ENCODE measurements around the gene APLN. TPM values are rescaled to one million over a fixed set of nuclear protein-coding genes. Genes with fewer than 3 reads are reported as not detected.

The APLN gene
- total RNA-seq, 5 donors from 2014 or later (not counting 1 experiment from before 2014, with no cell fraction given) = 0.06 TPM; not detected in 4

DNA sequence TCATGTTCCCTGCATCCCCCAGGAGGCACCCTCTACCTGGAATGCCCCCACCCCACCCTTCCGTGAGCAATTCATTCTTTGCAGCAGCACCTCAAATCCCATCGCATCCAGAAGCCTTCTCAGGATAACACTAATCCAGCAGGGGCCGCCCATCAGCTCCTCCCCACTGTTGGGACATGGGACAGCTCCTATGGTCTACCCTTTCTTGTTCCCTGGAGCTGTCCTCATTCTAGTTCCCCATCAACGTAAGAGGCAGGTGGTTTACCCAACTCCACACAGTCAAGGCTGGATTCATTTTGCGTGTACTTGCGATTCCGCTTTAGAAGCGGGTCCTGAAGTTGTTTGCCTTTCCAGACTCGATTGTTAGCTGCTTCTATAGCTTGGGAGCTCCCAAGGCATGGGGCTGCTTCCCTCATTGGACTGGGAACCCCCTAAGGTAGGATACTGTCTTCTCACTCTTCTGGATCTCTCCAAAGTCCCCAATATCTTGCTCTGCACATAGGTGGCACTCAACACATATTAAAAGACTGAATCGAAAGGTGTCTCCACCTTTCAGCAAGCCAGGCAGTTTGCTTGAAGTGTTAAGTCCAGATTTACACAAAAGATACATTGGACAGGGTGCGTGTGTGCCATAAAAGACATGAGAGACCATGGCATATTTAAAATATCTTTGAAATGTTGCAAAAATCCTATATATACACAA is 942 bp upstream of the APLN start:
- Histone ChIP-seq H3K9me3 (no peaks in the 10 kb centered on the region), H3K36me3 (ENCODE audit: control insufficient read depth in 2 of 2, extremely low read depth in 1 of 2, insufficient read depth in 1 of 2, low read length in 1 of 2) (no peaks in the 10 kb centered on the region), H3K4me1 (ENCODE audit: control insufficient read depth in 1 of 2, extremely low read depth in 1 of 2, insufficient read depth in 2 of 2, low read length in 2 of 2) (peaks cover 0 to 17% of the 10 kb centered on the region in 2 experiments), H3K27ac (ENCODE audit: low read length) (no peak overlapping the region), H3K4me3 (ENCODE audit: control insufficient read depth in 1 of 2, extremely low read depth in 1 of 2, low read length in 1 of 2) (no peak overlapping the region), H3K27me3 (replicated peaks in 1 of 2; ENCODE audit: control insufficient read depth in 2 of 2, extremely low read depth in 1 of 2, insufficient read depth in 2 of 2, low read length in 1 of 2) (peaks cover 0 to 32% of the 10 kb centered on the region in 2 experiments)
- Mint-ChIP-seq H3K36me3 (no peaks in the 10 kb centered on the region), H3K27ac (no peak overlapping the region), H3K4me1 (peaks cover 8 to 11% (median 9%) of the 10 kb centered on the region in 3 donors), H3K9me3 (no peaks in the 10 kb centered on the region), H3K4me3 (peak overlapping the region; percentile 53 to 77 (median 57)), H3K27me3 (peaks cover 15 to 33% of the 10 kb centered on the region in 2 donors)
- ChIA-PET POLR2A (no interaction called here), CTCF (interaction anchor here in 1 of 2 donors (0.6 to 1.7 kb wide), 3 partner anchors 131 to 372 kb away, joined by 3 to 5 read pairs (median 4); no protein-coding TSS in a partner anchor)
- DNase-seq = peak in 4 of 35 experiments; percentile 5 to 45 (median 8)
- 56% methylated on average over 4 of the region's 11 CpGs for WGBS (ENCODE audit: insufficient coverage)
- peak in 3 of 4 experiments; percentile 46 to 73 (median 46) for ATAC-seq (replicated peaks in 1 of 4)

DNA sequence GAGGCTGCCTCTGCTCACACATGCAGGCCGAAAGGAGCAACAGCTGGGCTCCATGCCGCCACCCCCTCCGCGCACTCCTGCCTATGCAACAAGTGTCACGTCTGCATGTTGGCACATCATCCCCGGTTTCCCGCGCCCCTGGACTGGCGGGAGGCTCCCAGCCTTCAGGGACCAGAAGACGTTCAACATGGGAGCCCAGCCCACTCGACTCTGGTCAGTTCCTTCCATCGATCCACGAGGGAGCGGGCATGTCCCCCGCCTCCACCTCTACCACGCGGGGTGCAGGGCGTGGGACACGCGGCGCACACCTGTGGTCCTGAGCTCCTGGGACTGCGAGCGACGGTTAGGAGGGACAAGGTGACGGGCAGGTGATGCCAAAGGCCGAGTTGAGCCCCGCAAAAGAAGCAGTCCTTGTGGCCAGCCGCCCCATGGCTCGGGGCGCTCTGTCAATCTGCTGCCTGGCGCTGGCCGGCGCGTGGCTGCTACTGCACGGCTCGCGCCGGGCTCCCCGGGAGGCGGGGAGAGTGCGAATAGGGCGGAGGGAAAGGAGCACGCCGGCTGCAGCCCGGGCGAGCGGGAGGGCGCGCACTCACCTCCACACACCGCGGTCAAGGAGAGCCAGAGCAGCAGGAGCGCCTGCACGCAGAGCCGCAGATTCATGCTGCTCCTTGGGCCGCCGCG is 645 bp downstream of the APLN start:
- Histone ChIP-seq H3K4me3 (ENCODE audit: control insufficient read depth in 1 of 2, extremely low read depth in 1 of 2, low read length in 1 of 2) (peak overlapping the region; percentile 15 to 58), H3K9me3 (no peaks in the 10 kb centered on the region), H3K4me1 (ENCODE audit: control insufficient read depth in 1 of 2, extremely low read depth in 1 of 2, insufficient read depth in 2 of 2, low read length in 2 of 2) (peaks cover 0 to 17% of the 10 kb centered on the region in 2 experiments), H3K36me3 (ENCODE audit: control insufficient read depth in 2 of 2, extremely low read depth in 1 of 2, insufficient read depth in 1 of 2, low read length in 1 of 2) (no peaks in the 10 kb centered on the region), H3K27ac (ENCODE audit: low read length) (no peak overlapping the region), H3K27me3 (replicated peaks in 1 of 2; ENCODE audit: control insufficient read depth in 2 of 2, extremely low read depth in 1 of 2, insufficient read depth in 2 of 2, low read length in 1 of 2) (peaks cover 0 to 32% of the 10 kb centered on the region in 2 experiments)
- peak; percentile 68 to 72 (median 69) for ATAC-seq (replicated peaks in 1 of 4)
- Mint-ChIP-seq H3K4me1 (peaks cover 8 to 11% (median 9%) of the 10 kb centered on the region in 3 donors), H3K36me3 (no peaks in the 10 kb centered on the region), H3K27me3 (peaks cover 15 to 39% of the 10 kb centered on the region in 2 donors), H3K9me3 (no peaks in the 10 kb centered on the region), H3K4me3 (peak overlapping the region; percentile 57 to 77 (median 63)), H3K27ac (no peak overlapping the region)
- ChIA-PET CTCF (interaction anchor here in 1 of 2 donors (1.4 to 1.7 kb wide), 2 partner anchors 169 to 374 kb away, joined by 4 to 5 read pairs; no protein-coding TSS in a partner anchor), POLR2A (no interaction called here)
- 14% methylated on average over 25 of the region's 57 CpGs for WGBS (ENCODE audit: insufficient coverage)
- peak in 5 of 35 experiments; percentile 8 to 19 (median 10) for DNase-seq

DNA sequence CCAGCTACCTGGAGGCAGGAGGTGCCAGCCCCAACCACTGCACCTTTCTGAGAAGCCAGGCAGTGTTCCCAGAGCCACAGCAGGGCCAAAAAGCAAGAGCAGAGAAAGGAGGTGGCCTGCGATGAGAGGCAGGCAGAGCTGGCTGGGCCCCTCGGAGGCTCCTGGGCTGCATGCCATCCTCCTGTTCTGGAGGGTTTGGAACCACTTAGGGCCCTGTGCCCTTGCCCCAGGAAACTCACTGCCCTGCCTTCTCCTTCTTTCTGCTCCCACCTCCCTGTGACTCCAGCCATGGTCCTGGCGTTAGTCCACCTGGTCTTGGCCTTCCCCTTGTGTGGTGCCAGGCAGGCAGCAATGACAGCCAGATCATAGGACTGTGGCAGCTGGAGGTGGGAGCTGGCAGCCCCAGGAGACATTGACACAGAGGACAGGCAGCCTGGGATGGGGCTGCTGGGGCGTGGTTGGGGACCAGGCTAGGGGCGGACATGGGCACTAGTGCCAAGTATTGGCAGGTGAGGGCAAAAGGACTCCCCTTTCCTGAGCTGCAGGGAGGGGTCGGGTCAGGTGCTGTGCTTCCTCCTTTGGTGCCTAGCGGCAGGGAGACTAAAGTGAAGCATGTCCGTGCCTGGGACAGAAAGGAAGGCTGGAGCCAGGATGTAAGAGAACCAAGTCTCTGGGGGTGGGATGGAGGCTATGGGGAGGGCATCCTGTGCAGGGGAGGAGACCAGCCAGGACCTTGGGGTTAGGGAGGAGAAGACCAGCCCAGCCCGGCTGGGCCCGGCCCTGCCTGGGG is 1.4 kb downstream of the APLN start:
- Mint-ChIP-seq H3K4me1 (peaks cover 8 to 11% (median 9%) of the 10 kb centered on the region in 3 donors), H3K9me3 (no peaks in the 10 kb centered on the region), H3K36me3 (no peaks in the 10 kb centered on the region), H3K4me3 (peak overlapping the region in 2 of 3 donors; percentile 63 to 77), H3K27me3 (peaks cover 15 to 42% of the 10 kb centered on the region in 2 donors), H3K27ac (no peak overlapping the region)
- Histone ChIP-seq H3K27me3 (replicated peaks in 1 of 2; ENCODE audit: control insufficient read depth in 2 of 2, extremely low read depth in 1 of 2, insufficient read depth in 2 of 2, low read length in 1 of 2) (peaks cover 0 to 32% of the 10 kb centered on the region in 2 experiments), H3K27ac (ENCODE audit: low read length) (no peak overlapping the region), H3K4me1 (ENCODE audit: control insufficient read depth in 1 of 2, extremely low read depth in 1 of 2, insufficient read depth in 2 of 2, low read length in 2 of 2) (peaks cover 0 to 17% of the 10 kb centered on the region in 2 experiments), H3K36me3 (ENCODE audit: control insufficient read depth in 2 of 2, extremely low read depth in 1 of 2, insufficient read depth in 1 of 2, low read length in 1 of 2) (no peaks in the 10 kb centered on the region), H3K4me3 (ENCODE audit: control insufficient read depth in 1 of 2, extremely low read depth in 1 of 2, low read length in 1 of 2) (no peak overlapping the region), H3K9me3 (no peaks in the 10 kb centered on the region)
- ChIA-PET POLR2A (interaction anchor here in 1 of 2 donors (0.7 kb wide), 1 partner anchor 129 kb away, joined by 3 read pairs; no protein-coding TSS in a partner anchor), CTCF (no interaction called here)
- 72% methylated on average over 3 of the region's 10 CpGs for WGBS (ENCODE audit: insufficient coverage)
- ATAC-seq (replicated peaks in 1 of 4) (no peak), DNase-seq (no peak)

DNA sequence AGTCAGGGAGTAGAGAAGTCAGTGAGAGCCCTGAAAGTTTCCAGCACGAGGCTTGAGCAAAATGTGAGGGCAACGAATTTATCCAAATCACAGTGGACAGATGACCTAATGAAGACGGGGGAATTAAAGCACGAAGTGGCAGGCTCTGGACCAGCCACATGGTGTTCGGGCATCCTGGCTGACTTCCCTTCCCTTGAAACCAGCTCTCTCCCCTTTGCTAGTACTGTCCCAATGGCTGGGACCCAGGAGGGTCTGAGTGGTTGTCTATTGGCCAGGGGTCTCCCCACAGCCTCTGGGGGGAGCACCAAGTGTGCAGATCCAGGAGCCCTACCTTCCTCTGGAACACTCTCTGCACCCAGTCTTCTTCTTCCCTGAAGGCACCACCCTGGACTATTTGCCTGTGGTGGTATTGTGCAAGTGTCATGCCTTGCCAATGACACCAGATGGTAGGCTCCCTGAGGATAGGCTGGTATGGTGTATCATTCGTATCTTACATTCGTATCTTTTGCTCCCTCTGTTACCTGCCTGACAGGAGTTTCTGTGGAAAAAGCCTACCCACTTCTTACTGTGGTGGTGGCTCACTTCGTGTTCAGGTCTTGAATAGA is 2.1 kb downstream of the APLN start:
- H3K36me3 ChIP-seq (ENCODE audit: control insufficient read depth in 2 of 2, extremely low read depth in 1 of 2, insufficient read depth in 1 of 2, low read length in 1 of 2) = no peaks in the 10 kb centered on the region
- peaks cover 15 to 42% of the 10 kb centered on the region in 2 donors for H3K27me3 Mint-ChIP-seq
- peaks cover 0 to 32% of the 10 kb centered on the region in 2 experiments for H3K27me3 ChIP-seq (replicated peaks in 1 of 2; ENCODE audit: control insufficient read depth in 2 of 2, extremely low read depth in 1 of 2, insufficient read depth in 2 of 2, low read length in 1 of 2)
- peak overlapping the region in 1 of 3 donors; percentile 77 for H3K4me3 Mint-ChIP-seq
- ATAC-seq (replicated peaks in 1 of 4) = no peak
- POLR2A ChIA-PET = no interaction called here
- H3K4me3 ChIP-seq (ENCODE audit: control insufficient read depth in 1 of 2, extremely low read depth in 1 of 2, low read length in 1 of 2) = no peak overlapping the region
- H3K4me1 Mint-ChIP-seq = peaks cover 8 to 11% (median 9%) of the 10 kb centered on the region in 3 donors
- H3K9me3 ChIP-seq = no peaks in the 10 kb centered on the region
- H3K4me1 ChIP-seq (ENCODE audit: control insufficient read depth in 1 of 2, extremely low read depth in 1 of 2, insufficient read depth in 2 of 2, low read length in 2 of 2) = peaks cover 0 to 17% of the 10 kb centered on the region in 2 experiments
- H3K27ac Mint-ChIP-seq = no peak overlapping the region
- CTCF ChIA-PET = no interaction called here
- no peaks in the 10 kb centered on the region for H3K36me3 Mint-ChIP-seq
- H3K27ac ChIP-seq (ENCODE audit: low read length) = no peak overlapping the region
- H3K9me3 Mint-ChIP-seq = no peaks in the 10 kb centered on the region
- 90% methylated on average over 2 of the region's 8 CpGs for WGBS (ENCODE audit: insufficient coverage)
- DNase-seq = no peak

DNA sequence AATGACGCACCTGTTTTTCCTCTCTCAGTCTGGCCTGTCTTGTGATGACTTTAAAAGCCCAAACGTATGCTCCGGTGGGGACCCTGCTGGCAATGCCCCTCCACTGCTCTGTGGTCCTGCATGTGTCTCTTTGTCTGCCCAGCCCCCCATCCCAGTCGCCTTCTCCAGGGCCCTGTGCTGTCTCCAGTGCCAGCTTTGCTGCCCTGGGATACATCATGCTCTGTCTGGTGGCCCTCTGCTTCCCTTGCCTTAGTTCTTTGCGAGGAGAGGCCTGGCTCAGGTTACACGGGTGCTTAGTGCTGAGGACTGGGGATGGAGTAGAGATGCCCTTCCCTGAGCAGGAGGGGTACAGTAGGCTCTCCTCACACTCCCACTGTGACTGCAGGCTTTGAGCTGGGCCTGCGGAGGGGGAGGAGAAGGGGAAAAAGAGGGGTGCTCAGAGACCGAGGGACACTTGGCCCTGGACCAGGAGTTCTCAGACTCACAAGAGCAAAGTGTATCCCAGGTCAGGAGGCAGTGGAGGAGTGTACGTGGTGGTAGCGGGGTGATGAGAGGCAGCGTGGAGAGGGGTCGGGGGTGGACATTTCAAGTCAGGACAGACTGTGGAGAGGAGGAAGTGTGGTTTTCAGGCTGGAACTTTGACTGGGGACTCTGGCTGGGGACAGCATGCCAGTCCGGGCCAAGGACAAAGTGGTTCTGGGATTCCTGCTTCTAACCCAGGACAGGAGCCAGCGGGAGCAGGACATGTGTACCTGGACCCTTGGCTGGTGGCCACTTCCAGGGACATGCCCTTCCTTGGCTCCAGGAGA is 2.8 kb downstream of the APLN start:
- POLR2A ChIA-PET = no interaction called here
- Mint-ChIP-seq H3K9me3 (no peaks in the 10 kb centered on the region), H3K36me3 (no peaks in the 10 kb centered on the region), H3K4me3 (no peak overlapping the region), H3K27ac (no peak overlapping the region), H3K27me3 (peaks cover 15 to 41% of the 10 kb centered on the region in 2 donors), H3K4me1 (peaks cover 8 to 11% (median 9%) of the 10 kb centered on the region in 3 donors)
- Histone ChIP-seq H3K9me3 (no peaks in the 10 kb centered on the region), H3K36me3 (ENCODE audit: control insufficient read depth in 2 of 2, extremely low read depth in 1 of 2, insufficient read depth in 1 of 2, low read length in 1 of 2) (no peaks in the 10 kb centered on the region), H3K4me3 (ENCODE audit: control insufficient read depth in 1 of 2, extremely low read depth in 1 of 2, low read length in 1 of 2) (no peak overlapping the region), H3K4me1 (ENCODE audit: control insufficient read depth in 1 of 2, extremely low read depth in 1 of 2, insufficient read depth in 2 of 2, low read length in 2 of 2) (peaks cover 0 to 17% of the 10 kb centered on the region in 2 experiments), H3K27me3 (replicated peaks in 1 of 2; ENCODE audit: control insufficient read depth in 2 of 2, extremely low read depth in 1 of 2, insufficient read depth in 2 of 2, low read length in 1 of 2) (peaks cover 0 to 32% of the 10 kb centered on the region in 2 experiments), H3K27ac (ENCODE audit: low read length) (no peak overlapping the region)
- DNase-seq (no peak), ATAC-seq (replicated peaks in 1 of 4) (no peak)
- 87% methylated on average over 6 of the region's 14 CpGs for WGBS (ENCODE audit: insufficient coverage)
- CTCF ChIA-PET = no interaction called here
